ENCODE measurements around the gene BMP7.
"Not testable (repeated sequence)": the region's sequence is repeated elsewhere in the genome, so short reads cannot be mapped to it uniquely, and the experiment has no call there.

The BMP7 gene

DNA sequence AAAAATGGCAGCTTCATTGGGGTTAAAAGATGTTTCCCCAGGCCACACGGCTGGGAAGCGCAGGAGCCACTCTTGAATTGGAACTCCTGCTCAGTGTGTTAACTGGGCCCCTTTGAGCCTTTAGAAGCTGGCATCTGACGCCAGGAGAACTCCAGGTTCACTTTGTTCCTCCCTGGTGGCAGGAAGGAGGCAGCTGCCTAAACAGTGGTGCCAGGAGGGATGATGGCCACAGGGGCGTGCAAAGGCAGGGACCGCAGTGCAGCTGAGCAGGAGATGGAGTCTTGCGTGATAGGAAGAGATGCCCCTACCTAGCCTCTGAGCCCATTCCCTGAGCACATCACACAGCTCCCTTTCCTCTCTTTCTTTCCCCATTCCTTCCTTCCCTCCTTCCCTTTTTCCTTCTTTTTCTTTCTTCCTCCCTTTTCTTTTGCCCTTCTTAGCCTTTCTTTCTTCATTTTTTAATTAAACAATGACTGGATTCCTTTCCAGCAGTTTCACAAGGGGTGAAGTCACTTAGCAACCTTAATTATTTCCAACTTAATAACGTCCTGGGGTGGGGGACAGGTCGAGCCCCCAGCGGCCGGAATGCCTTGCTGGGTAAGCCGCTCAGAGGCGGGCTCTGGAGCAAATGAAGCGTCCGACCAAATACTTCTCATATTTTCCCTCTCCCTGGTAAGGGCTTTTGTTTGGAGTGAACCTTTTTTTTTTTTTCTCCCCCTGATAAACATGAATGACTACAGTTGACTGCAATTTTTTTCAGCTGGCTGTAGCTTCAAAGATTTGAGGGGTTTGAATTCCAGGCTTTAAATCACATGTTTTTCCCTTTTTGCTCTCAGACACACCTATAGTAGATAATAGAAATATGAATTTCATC lies 20.8 kb upstream of the BMP7 start:
- DNase-seq = no peak

DNA sequence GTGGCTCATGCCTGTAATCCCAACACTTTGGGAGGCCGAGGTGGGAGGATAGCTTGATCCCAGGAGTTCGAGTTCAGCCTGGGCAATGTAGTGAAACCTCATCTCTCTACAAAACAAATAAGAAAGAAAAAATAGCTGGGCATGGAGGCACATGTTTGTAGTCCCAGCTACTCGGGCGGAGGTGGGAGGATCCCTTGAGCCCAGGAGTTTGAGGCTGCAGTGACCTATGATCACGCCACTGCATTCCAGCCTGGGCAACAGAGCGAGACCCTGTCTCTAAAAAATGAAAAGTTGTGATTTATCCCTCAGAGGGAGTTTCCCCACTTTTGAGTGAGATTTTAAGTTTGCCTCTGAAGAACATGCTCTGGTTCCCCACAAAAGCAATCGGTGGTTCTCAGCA lies 17.4 kb upstream of the BMP7 start:
- no peak for DNase-seq

DNA sequence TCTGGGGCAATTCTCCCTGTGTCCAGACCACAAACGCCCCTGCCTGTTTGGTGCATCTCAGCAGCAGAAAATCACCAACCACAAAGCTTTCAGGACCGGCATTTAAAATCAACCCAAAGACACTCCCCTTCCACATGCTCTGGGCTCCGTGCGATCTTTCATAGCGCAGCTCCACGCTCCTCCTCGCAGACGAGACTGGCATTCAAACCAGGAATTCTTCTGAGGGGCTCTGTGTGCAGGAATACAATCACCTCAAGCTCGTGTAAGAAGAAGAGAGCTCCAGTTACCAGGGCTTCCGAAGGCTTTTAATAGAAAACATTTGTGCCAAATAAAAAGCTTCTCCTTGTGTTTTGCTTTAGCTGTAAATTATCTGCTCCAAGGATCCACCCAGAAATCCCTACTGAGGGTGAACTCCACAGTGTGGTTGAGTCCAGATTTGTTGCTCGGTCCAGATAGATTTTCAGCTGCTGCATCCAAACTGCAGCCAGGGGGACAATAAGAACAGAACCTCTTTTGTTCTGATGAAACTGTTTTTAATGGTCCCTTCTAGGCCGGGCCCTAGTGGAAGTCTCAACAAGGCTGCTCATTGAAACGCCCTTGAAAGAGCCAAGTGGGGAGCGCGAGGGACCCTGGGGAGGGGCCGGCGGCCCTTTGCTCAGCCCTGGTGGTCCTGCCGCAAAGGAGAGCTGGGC lies 16.4 kb upstream of the BMP7 start:
- DNase-seq = no peak

DNA sequence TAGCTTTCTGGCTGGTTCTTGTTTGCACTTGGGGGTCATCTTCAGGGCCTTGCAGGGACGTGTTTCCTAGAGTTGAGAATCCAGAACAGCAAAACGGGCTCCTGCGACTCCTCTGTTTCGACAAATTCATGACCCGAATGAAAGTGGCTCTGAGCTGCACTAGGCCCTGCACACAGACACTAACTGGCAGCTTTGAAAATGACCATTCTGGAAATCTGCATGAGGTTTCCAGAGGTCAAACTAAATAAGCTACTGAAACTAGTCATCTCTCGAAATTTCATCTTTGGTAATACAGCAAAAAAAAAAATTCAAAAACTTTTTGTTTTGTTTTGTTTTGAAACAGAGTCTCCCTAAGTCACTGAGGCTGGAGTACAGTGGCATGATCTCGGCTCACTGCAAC lies 15.5 kb upstream of the BMP7 start:
- DNase-seq = no peak

DNA sequence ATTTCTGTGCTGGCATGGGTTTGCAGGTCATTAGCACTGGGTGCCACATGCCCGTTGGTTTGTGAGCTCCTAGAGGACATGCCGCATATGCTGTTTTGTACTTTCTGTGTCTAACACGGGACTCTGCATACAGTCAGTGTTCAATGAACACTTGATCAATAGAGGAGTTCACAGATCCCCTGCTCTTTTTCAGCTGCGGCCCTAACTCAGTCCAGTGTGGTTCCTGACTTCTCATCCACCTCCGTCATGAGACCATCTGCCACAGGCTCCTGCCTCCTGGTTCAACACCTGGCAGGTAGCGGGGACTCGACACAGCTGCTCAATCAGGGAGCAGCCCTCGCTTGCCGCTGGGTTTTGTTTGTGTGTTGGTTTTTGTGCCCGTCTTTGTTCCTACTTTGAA lies 13.8 kb upstream of the BMP7 start:
- no peak for DNase-seq

DNA sequence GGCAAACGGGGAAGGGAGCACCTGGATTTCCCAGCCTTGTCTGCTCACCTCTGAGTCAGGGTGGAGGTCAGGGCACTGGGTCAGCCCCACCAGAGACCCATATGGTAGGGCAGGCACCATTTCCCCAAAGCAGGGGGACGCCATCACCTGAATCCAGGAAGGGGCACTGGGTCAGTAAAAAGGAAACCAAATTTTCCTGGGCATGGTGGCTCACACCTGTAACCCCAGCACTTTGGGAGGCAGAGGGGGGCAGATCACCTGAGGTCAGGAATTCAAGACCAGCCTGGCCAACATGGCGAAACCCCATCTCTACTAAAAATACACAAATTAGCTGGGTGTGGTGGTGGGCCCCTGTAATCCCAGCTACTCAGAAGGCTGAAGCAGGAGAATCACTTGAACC lies 13.1 kb upstream of the BMP7 start:
- DNase-seq = not testable (repeated sequence)

DNA sequence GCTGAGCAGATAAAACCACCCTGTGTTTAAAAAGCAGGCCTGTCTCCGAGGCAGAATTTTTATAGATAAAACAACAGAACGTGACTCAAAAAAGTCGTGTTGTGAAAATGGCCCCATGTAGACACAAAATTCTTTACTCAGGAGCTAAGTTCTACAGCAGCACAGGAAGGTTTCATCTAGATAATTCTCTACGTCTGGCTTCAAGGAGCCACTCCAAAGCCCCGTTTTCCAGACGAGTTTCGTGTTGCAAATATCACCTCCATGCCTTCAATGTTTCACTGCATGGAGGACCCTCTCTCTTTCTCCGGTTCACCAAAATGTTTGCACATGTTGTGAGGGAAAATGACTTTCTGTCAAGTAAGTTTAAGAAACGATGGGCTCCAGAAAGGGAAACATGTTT lies 12.0 kb upstream of the BMP7 start:
- DNase-seq = no peak

DNA sequence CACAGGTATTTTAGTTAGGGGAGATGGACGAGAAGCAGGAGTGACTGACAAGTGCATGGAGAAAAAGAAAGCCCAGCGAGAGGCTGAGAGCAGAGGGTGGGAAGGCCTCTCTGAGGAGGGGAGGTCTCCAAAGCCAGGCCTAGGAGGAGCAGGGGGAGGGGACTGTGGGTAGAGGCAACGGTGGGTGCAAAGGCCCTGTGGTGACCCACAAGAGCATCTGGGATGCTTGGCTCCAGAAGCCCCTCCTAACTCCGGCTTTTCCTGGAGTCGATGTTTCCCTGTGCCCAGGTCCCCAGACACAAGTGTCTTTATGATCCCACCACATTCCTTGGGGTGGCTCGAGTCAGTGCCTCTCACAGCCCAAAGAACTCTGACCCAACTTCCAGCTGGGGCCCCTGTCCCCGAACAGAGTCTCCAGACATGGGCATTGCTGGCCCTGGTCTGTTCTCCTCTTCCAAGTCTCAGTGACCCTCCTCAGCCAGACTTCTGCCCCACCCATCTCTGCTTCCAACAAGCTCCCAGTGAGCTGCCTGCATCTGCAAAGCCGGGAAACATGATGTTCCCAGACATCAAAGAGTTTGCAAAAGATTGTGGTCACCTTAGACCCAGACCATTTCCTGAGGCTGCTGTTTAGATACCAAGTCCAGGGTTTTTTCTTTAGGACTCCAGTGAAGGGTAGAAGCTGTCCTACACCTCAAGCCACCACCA lies 11.1 kb upstream of the BMP7 start:
- no peak for DNase-seq

DNA sequence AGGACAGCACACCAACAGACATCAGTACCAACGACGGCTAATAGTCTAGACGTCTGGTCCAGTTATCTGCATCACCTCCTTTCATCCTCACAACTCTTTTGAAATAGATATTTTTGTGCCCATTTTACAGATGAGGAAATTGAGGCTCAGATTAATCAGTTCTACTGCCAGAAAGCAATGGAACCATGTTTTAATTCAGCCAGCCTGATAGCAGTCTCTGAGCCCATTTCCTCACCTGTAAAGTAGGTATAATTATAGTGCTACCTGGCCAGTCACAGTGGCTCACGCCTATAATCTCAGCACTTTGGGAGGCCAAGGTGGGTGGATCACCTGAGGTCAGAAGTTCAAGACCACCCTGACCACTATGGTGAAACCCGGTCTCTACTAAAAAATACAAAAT lies 9.8 kb upstream of the BMP7 start:
- no peak for DNase-seq

DNA sequence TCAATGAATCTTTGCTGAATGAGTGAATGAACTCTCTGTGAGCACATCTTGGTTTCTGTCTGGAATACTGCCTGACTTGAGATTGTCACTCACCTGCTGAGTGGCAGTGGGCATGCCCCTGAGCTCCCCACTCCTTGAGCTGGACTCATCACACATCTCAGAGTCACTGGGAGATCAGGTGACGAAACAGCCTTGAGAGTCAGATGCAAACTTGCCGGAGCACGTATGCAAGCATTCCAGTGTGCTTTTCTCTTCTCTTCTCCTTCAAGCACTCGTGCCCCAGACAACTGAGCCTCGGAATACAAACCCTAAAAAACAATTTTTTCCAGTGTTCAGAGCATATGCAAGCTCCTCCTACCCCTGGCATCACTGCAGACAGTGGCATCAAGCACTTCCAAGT lies 9.4 kb upstream of the BMP7 start:
- DNase-seq = no peak

DNA sequence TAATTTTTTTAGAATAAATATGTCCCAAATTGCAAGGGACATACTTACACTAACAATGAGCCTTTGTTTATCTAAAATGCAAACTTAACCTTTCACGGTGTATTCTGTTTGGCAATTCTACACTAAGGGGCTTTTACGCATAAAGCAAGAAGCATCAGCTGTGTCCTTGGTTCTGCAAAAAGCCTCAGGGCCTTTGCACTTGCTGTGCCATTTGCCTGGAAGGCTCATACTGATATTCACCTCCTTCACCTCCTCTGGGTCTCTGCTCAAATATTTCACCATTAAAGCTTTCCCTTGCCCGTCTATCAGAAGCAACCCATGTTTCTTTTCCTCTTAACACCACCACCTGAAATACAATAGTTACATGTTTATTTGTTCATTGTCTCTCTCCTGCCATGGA lies 8.9 kb upstream of the BMP7 start:
- DNase-seq = no peak

DNA sequence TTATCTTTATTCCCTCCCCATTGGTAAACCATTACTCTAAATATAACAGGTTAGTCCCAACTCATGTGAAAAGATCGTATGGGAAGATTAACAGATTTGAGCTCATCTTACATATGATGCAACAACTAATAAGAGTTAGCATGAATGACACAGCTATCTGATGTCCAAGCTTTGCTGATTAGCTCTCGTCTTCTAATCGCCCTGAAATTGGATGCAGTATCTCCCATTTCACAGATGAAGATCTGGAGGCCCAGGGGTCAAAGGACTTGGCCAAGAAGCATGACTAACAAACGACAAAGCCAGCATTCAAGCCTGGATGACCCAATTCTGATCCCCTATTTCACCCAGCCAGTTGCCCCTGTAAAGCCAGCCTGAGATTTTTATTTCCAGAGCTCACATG lies 8.4 kb upstream of the BMP7 start:
- DNase-seq = no peak

DNA sequence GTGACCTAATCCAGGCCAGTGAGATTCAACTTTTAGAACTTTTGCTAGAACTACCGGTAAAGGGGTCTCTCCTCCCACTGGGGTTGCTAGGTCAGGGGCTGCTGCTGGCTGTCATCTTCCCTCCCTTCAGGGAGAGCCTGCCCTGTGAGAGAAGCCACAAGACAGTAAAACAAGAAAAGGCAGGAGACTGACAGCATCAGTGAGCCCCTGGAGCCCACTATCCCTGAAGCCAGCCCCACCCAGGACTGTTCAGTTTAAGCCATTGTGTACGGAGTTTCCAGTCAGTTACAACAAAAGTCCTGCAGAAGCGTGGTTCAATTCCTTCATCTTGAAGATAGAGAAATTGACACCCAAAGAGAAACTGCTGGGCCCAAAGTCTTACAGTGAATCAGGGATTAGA lies 7.9 kb upstream of the BMP7 start:
- no peak for DNase-seq

DNA sequence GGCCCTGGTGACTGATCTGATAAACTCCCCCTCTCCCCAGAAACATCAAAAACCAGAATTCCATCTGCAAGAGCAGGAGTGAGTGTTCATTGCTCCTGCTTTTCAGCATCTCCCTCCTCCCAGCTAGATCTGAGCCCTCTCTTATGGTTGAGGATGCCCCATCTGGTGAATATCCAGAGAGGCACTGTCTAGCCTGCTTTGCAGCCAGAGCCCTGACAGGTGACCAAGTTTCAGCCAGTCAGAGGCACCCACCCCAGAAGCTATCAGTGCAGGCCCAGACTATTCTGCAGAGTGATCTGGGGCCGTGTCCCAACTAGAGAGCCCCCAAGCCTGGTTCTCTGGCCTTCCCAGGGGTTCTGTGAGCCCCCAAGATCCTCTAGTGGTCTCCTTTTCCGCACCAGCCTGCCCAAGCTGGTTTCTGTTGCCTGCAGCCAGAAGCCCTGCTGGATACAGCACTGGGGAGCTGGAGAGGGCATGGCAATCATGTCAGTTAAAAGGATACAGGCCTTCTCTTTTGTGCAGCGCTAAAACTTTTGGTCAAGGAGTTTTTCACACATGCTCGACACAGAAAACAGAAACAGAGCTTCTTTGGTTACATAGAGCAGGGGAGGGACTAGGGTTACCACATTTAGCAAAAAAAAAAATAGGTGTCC lies 6.6 kb upstream of the BMP7 start:
- no peak for DNase-seq

DNA sequence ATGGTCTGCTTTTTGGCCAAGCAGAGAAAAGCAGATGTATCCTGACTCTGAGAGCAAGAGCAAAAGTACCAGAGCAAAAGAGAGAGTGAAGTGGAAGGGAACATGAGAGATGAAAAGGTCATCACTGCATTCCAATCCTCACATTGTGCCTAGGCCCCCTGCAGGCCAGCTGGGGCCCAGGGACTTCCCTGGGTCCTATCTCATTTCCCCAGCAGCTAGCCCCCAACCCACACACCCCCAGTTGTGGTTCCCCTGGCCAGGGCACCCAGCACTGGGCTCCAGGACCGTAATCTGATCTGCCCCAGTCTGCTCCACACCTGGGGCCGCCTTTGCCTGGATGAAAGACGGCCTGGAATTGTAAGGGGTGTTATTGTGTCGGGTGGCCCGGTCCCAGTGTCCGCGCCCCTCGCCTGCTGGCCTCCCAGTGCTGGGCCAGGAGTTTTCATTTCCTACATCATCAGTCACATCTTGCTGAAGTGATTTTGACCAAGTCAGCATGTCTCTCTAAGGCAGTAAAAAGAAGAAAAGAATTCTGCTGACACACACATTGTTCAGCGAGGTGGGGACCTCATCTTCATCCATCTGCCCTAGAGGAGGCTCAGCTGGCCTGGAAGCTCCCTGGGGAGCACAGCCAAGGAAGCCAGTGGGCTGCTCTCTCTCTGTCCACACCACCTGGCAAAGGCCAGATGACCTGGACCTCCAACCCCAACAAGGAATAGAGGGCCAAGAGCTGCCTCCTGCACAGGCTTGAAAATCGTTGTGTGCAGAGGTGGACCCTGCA lies 4.0 kb upstream of the BMP7 start:
- DNase-seq = no peak

DNA sequence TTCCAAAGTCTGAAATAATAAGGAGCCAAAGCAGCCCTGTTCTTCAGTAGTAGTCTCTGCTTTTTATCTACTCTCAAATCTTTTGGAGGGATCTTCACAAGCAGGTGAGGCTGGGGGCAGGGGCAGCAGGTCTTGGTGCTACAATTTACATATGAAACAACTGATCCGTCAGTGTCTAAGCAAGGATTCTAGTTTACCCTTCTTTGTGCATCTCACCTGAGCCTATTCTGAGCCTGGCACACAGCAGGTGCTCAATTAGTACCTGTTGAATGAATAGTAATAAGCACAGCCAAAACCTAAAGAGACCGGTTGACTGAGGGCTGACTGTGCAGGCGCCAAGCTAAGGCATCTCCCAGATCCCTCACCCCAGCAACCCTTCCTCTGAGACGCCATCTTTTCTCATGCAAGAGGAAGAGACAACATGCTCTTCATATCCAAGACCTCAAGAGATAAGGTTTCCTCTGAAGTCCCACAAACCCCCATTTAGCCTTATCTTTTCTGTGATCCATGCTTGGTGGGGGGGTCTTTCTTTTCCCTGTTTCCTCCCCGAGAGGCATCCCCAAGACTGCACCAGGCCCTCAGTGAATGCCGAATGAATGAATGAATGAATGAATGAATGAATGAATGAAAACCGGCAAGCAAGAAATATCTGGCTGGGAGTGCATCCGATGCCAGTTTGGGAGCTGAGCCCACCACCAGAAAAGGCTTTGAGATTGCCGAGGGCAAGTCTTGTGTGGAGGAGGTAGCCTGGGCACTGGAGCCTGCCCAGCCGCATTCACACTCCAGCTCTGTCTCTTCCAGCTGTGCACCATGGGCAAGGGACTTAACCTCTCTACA lies 2.9 kb upstream of the BMP7 start:
- no peak for DNase-seq

DNA sequence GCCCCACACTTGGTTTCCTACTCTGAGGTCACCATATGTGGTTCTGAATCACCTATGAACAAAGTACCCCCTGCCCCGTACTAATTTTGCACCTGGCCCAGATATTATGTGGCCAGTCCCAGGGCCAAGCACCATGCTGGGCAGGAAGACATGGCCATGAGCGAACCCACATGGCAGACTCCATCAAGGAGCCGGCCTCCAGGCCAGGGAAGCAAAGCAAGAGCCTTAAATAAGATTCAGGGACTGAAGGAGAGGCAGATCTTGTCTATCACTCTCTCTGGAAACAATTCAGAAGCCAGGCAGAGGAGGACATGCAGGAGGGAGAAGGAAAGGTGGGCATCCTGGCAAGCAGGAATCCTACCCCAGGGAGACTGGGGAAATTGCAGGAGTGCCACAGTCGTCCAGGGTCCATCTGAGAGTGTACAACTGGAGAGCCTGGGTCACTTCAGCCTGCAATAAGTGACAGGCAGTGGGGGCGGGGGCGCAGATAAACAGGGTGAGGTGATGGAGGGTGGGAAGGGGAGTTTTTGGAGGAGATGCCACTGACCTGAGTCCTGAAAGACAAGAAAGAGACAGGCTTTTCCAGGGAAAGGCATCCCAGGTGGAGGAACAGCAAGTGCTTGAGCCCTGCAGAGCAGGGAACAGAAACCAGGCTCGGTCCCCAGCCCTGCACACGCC lies 2.1 kb upstream of the BMP7 start:
- DNase-seq = no peak

DNA sequence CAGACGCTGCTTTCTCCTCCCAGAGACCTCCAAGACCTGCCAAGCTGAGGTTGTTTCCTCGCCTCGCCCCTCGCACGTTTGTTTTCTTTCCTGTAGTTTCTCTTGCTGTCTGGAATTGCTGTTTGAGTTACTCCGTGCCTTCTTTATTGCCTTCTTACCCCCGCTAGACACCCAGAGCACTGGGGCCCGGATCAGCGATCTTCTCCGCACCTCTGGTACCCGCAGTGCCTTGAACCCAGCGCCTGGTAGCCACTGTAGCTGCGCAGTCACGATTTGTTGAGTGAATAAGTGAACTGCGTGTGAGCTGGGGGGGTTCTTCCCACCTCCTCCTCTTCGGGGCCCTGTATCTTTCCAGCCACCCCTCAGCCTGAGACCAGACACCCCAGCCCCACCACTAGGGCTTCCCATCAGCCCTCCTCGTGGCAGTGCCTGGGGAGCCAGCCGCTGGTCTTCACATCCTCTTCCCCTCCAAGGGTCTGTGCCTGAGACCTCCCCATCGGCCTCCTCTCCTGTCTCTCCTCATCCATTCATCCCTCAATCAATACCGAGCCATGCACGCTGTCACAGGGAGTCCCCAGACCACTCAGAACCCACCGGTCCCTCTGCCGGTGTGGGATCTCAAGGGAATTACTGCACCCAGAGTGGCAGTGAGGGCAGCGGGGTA lies 849 bp upstream of the BMP7 start:
- DNase-seq = no peak

DNA sequence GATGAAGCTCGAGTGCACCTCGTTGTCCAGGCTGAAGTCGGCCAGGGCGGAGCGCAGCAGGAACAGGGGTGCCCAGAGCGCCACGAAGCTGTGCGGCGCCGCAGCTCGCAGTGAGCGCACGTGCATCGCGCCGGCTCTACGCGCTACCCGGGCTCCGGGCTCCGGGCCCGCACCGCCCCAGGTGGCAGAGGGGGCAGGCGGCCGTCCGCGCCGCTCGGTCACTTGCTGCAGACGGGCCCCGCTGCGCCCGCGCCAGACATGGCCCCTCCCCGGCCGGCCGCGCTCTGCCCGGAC lies 497 bp downstream of the BMP7 start:
- peak; percentile 38 for DNase-seq

DNA sequence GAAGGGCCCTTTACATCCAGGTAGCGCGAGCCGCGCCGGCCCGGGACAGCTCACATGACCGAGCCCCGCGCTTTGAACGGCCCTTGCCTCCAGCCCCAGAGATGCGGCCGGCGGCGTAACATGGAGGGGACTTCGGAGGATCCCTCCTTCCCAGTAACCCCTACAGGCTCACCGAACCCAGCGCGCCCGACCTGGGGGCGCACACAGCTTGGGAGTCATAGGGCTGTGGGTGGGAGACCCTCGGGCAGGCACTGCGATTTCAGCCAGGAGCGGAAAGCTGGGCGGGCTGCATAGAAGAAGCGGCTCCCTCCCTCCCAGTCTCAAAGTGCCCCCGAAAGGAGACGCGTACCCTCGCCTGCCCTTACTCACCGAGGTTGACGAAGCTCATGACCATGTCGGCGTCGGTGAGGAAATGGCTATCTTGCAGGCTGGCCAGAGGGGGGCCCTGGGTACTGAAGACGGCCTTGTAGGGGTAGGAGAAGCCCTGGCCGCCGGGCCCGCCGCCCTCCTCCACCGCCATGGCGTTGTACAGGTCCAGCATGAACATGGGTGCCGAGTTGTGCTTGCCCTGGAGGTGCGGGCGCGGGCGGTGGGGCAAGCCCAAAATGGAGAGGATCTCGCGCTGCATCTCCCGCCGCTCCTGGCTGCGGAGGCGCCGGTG lies 975 bp downstream of the BMP7 start:
- DNase-seq = no peak

All from COR-L47 (cell line).